Breast epithelium (tissue), 3 donors: ENCODE measurements around the gene HPN.

ENCODE experiments used
- POLR2A ChIP-seq: fragments of 450-650 bp; IDR thresholded peaks from one replicate; pipeline ENCODE4 v1.6.1; 2016; ENCODE audit warnings: antibody characterized with exemption, mild to moderate bottlenecking, moderate library complexity
- POLR2AphosphoS5 ChIP-seq, 3 donors: sonication (generic); formaldehyde crosslinking; IDR thresholded peaks; one replicate each; pipeline ENCODE4 v1.6.1; 2017; ENCODE audit warnings: antibody characterized with exemption in 3 of 3
- TF ChIP-seq, protein P1 (sequence below), 3 donors: fragments of 450-650 bp; IDR thresholded peaks; one replicate each; pipeline ENCODE4 v1.5.1; 2016 to 2017; ENCODE audit warnings: antibody characterized with exemption in 3 of 3, mild to moderate bottlenecking in 3 of 3, moderate library complexity in 3 of 3

DNA sequence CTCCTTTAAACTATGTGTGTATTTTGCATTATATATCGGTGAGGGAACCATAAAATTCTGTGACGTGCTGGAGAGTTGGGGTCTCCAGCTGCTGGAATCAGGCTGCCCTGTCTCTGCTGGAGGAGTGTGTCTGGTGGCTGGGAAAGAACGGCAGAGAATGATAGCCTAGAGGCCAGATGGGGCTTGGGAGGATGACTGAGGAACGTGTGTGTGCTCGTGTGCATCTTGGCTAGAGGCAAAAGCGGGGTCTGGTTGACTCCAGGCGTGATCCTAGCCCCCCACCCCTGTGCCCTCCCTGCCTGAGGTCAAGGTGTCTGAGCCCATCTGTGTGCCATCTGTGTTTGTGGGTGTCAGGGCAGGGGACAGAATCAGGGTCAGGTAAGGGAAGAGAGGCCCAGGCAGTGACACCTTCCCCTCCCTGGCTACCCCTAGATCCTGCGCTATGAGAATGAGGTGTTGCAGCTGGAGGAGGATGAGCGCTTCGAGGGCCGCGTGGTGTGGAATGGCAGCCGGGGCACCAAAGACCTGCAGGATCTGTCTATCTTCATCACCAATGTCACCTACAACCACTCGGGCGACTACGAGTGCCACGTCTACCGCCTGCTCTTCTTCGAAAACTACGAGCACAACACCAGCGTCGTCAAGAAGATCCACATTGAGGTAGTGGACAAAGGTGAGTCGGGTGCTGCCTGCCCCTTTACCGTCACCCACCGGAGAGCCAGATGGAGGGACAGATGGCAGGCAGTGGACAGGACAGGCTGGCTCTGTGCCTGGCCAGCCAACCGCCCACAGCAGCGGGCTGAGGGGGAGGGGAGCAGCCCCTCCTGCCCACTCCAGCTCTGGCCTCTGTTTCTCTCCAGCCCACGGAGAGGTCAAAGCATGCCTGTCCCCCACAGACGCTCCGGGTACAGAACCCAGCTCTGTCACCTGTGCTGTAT, 8.2 kb upstream of the HPN start:
- TF ChIP-seq POLR2A (no peak), POLR2AphosphoS5 (IDR thresholded peaks at IDR 0.05) (no peak)
- TF ChIP-seq, protein P1, sequence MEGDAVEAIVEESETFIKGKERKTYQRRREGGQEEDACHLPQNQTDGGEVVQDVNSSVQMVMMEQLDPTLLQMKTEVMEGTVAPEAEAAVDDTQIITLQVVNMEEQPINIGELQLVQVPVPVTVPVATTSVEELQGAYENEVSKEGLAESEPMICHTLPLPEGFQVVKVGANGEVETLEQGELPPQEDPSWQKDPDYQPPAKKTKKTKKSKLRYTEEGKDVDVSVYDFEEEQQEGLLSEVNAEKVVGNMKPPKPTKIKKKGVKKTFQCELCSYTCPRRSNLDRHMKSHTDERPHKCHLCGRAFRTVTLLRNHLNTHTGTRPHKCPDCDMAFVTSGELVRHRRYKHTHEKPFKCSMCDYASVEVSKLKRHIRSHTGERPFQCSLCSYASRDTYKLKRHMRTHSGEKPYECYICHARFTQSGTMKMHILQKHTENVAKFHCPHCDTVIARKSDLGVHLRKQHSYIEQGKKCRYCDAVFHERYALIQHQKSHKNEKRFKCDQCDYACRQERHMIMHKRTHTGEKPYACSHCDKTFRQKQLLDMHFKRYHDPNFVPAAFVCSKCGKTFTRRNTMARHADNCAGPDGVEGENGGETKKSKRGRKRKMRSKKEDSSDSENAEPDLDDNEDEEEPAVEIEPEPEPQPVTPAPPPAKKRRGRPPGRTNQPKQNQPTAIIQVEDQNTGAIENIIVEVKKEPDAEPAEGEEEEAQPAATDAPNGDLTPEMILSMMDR (IDR thresholded peaks at IDR 0.05), result no peak
